Mesenchymal stem cell (in vitro differentiated cells and primary cell): ENCODE data around the gene FAM83F.

Experiments used
- DNase-seq: peaks from one replicate; pipeline ENCODE4 v3.0.0-alpha.2; 2013
- H2AFZ ChIP-seq: one replicate; pipeline ENCODE4 v1.6.1; 2013; ENCODE audit warnings: low read depth, mild to moderate bottlenecking, control low read depth, inconsistent platforms, low read length, moderate library complexity
- H2AK5ac ChIP-seq: 2 replicates; pipeline ENCODE4 v1.6.1; 2013; ENCODE audit warnings: low read length, moderate library complexity, mild to moderate bottlenecking, inconsistent platforms; ENCODE audit not compliant: severe bottlenecking
- H2BK120ac ChIP-seq: one replicate; pipeline ENCODE4 v1.6.1; 2013; ENCODE audit warnings: low read depth, mild to moderate bottlenecking, inconsistent platforms, low read length, moderate library complexity
- H2BK12ac ChIP-seq, 2 experiments: one replicate each; pipeline ENCODE4 v1.6.1; 2013; ENCODE audit warnings: inconsistent platforms in 2 of 2, low read length in 2 of 2, mild to moderate bottlenecking in 2 of 2, moderate library complexity in 2 of 2, control low read depth in 1 of 2
- H2BK15ac ChIP-seq: one replicate; pipeline ENCODE4 v1.6.1; 2013; ENCODE audit warnings: mild to moderate bottlenecking, low read depth, inconsistent platforms; ENCODE audit not compliant: poor library complexity, severe bottlenecking
- H2BK5ac ChIP-seq: 2 replicates; pipeline ENCODE4 v1.6.1; 2013; ENCODE audit warnings: low read depth, mild to moderate bottlenecking, low read length, control low read depth, inconsistent platforms; ENCODE audit not compliant: poor library complexity, severe bottlenecking
- H3K14ac ChIP-seq, 2 experiments: one replicate each; pipeline ENCODE4 v1.6.1; 2013; ENCODE audit warnings: inconsistent platforms in 2 of 2, low read length in 2 of 2, control low read depth in 1 of 2, mild to moderate bottlenecking in 1 of 2, moderate library complexity in 1 of 2
- H3K18ac ChIP-seq, 2 experiments: one replicate each; pipeline ENCODE4 v1.6.1; 2013; ENCODE audit warnings: inconsistent platforms in 2 of 2, low read length in 2 of 2, control low read depth in 1 of 2, low read depth in 1 of 2, mild to moderate bottlenecking in 1 of 2
- H3K23ac ChIP-seq, 2 experiments: one replicate each; pipeline ENCODE4 v1.6.1; 2013; ENCODE audit warnings: inconsistent platforms in 2 of 2, low read length in 2 of 2, mild to moderate bottlenecking in 2 of 2, moderate library complexity in 2 of 2, control low read depth in 1 of 2
- H3K27ac ChIP-seq: 2 replicates; pipeline ENCODE4 v1.5.1; 2013; ENCODE audit warnings: mild to moderate bottlenecking, moderate library complexity, low read length, control low read depth, inconsistent platforms; ENCODE audit not compliant: poor library complexity, severe bottlenecking
- H3K27me3 ChIP-seq, 2 experiments: 2 replicates each; pipeline versions ENCODE4 v1.6.1 to v1.7.0; 2013; ENCODE audit warnings: low read length in 2 of 2, mild to moderate bottlenecking in 2 of 2, moderate library complexity in 2 of 2, control low read depth in 1 of 2, inconsistent platforms in 1 of 2; ENCODE audit not compliant: control insufficient read depth in 1 of 2, insufficient read depth in 1 of 2
- H3K36me3 ChIP-seq, 2 experiments: 2 replicates each; pipeline versions ENCODE4 v1.6.1 to v1.7.0; 2013; ENCODE audit warnings: low read length in 2 of 2, control low read depth in 1 of 2, inconsistent platforms in 1 of 2, low read depth in 1 of 2, mild to moderate bottlenecking in 1 of 2; ENCODE audit not compliant: insufficient read depth in 2 of 2, control insufficient read depth in 1 of 2
- H3K4ac ChIP-seq, 2 experiments: one replicate each; pipeline ENCODE4 v1.6.1; 2013; ENCODE audit warnings: inconsistent platforms in 2 of 2, low read length in 2 of 2, mild to moderate bottlenecking in 2 of 2, moderate library complexity in 2 of 2, control low read depth in 1 of 2, low read depth in 1 of 2
- H3K4me1 ChIP-seq: 2 replicates; pipeline ENCODE4 v1.6.1; 2013; ENCODE audit warnings: low read depth, low read length, control low read depth; ENCODE audit not compliant: control insufficient read depth, insufficient read depth
- H3K4me2 ChIP-seq: 2 replicates; pipeline ENCODE4 v1.6.1; 2013; ENCODE audit warnings: low read length, mild to moderate bottlenecking, inconsistent platforms; ENCODE audit not compliant: poor library complexity, severe bottlenecking
- H3K4me3 ChIP-seq, 2 experiments: 2 replicates each; pipeline versions ENCODE4 v1.5.1 to v1.7.0; 2013; ENCODE audit warnings: low read length in 2 of 2, mild to moderate bottlenecking in 2 of 2, control low read depth in 1 of 2, low read depth in 1 of 2; ENCODE audit not compliant: insufficient read depth in 1 of 2
- H3K79me1 ChIP-seq: replicated peaks from 2 replicates; pipeline ENCODE4 v1.6.1; 2013; ENCODE audit warnings: mild to moderate bottlenecking, control low read depth, low read length, inconsistent platforms; ENCODE audit not compliant: poor library complexity, severe bottlenecking
- H3K9ac ChIP-seq: 2 replicates; pipeline ENCODE4 v1.7.0; 2013; ENCODE audit warnings: mild to moderate bottlenecking, low read length, moderate library complexity
- H3K9me3 ChIP-seq: 2 replicates; pipeline ENCODE4 v1.7.0; 2013; ENCODE audit warnings: mild to moderate bottlenecking, low read length; ENCODE audit not compliant: control insufficient read depth
- H4K8ac ChIP-seq: one replicate; pipeline ENCODE4 v1.6.1; 2013; ENCODE audit warnings: inconsistent platforms, mild to moderate bottlenecking, low read length, moderate library complexity
- H4K91ac ChIP-seq: one replicate; pipeline ENCODE4 v1.6.1; 2013; ENCODE audit warnings: mild to moderate bottlenecking, low read length, inconsistent platforms
- WGBS: methylation state at CpG from one replicate; pipeline ENCODE4 v1.1.7; 2013; ENCODE audit warnings: mixed read lengths; 5-methylcytosine and 5-hydroxymethylcytosine counted together

The FAM83F gene

GRCh38 chr22:40056559-40056958 is 61.8 kb downstream of the FAM83F start:
- H2AK5ac ChIP-seq, result no peak overlapping the region

GRCh38 chr22:40057652-40058051 is 62.9 kb downstream of the FAM83F start:
- peaks cover 1% of the 10 kb centered on the region for H3K4me1 ChIP-seq
- H2AFZ ChIP-seq, result no peak overlapping the region
- no peaks in the 10 kb centered on the region for H3K36me3 ChIP-seq
- H2BK120ac ChIP-seq, result no peak overlapping the region
- peaks cover 28% of the 10 kb centered on the region for H3K79me1 ChIP-seq
- H2BK5ac ChIP-seq, result no peak overlapping the region
- no peak for DNase-seq
- H2BK12ac ChIP-seq, result no peak overlapping the region
- H3K4me3 ChIP-seq, result no peak overlapping the region
- H3K14ac ChIP-seq, result no peak overlapping the region
- H3K9ac ChIP-seq, result no peak overlapping the region
- H3K4ac ChIP-seq, result no peak overlapping the region
- H3K18ac ChIP-seq, result no peak overlapping the region
- no peaks in the 10 kb centered on the region for H3K27me3 ChIP-seq
- no peak overlapping the region for H3K27ac ChIP-seq
- H4K8ac ChIP-seq, result no peak overlapping the region
- no peak overlapping the region for H2BK15ac ChIP-seq
- no peaks in the 10 kb centered on the region for H3K9me3 ChIP-seq
- no peak overlapping the region for H2AK5ac ChIP-seq
- no peak overlapping the region for H3K23ac ChIP-seq
- H4K91ac ChIP-seq, result no peak overlapping the region
- no peak overlapping the region for H3K4me2 ChIP-seq

More at GRCh38 chr22:40056559-40056958, 61.8 kb downstream of the FAM83F start:
- Histone ChIP-seq H3K27ac (no peak overlapping the region), H4K8ac (no peak overlapping the region), H3K4ac (no peak overlapping the region), H3K4me3 (no peak overlapping the region), H3K27me3 (no peaks in the 10 kb centered on the region), H3K23ac (no peak overlapping the region), H3K9ac (no peak overlapping the region), H3K14ac (no peak overlapping the region), H3K4me1 (peaks cover 1% of the 10 kb centered on the region), H2AFZ (no peak overlapping the region), H2BK15ac (no peak overlapping the region), H3K9me3 (no peaks in the 10 kb centered on the region), H3K79me1 (peaks cover 30% of the 10 kb centered on the region), H2BK120ac (no peak overlapping the region), H3K18ac (no peak overlapping the region), H2BK5ac (no peak overlapping the region), H3K4me2 (no peak overlapping the region), H3K36me3 (no peaks in the 10 kb centered on the region), H4K91ac (no peak overlapping the region), H2BK12ac (no peak overlapping the region)
- 83% methylated on average over 2 of the region's 3 CpGs for WGBS
- DNase-seq, result no peak

- peaks cover 28% of the 10 kb centered on the region for H3K79me1 ChIP-seq
- no peak overlapping the region for H2BK15ac ChIP-seq
- no peak overlapping the region for H3K4me2 ChIP-seq
- H3K27ac ChIP-seq, result no peak overlapping the region
- H3K27me3 ChIP-seq, result no peaks in the 10 kb centered on the region
- peaks cover 1% of the 10 kb centered on the region for H3K4me1 ChIP-seq
- H3K23ac ChIP-seq, result no peak overlapping the region
- 77% methylated on average over 5 of the region's 5 CpGs for WGBS
- no peak overlapping the region for H2BK5ac ChIP-seq
- H4K91ac ChIP-seq, result no peak overlapping the region
- no peak overlapping the region for H3K9ac ChIP-seq
- no peak overlapping the region for H3K4me3 ChIP-seq
- H3K9me3 ChIP-seq, result no peaks in the 10 kb centered on the region
- H2BK120ac ChIP-seq, result no peak overlapping the region
- H3K36me3 ChIP-seq, result no peaks in the 10 kb centered on the region
- H3K14ac ChIP-seq, result no peak overlapping the region
- H2AK5ac ChIP-seq, result no peak overlapping the region
- H3K18ac ChIP-seq, result no peak overlapping the region
- no peak overlapping the region for H2BK12ac ChIP-seq
- no peak overlapping the region for H3K4ac ChIP-seq
- no peak overlapping the region for H4K8ac ChIP-seq
- DNase-seq, result no peak
- no peak overlapping the region for H2AFZ ChIP-seq
These were observed 63.5 kb downstream of the FAM83F start for GRCh38 chr22:40058265-40058664.

GRCh38 chr22:40065981-40066380 is 71.2 kb downstream of the FAM83F start:
- no peak overlapping the region for H3K4ac ChIP-seq
- no peak overlapping the region for H3K23ac ChIP-seq
- H3K14ac ChIP-seq, result no peak overlapping the region
- no peak overlapping the region for H3K9ac ChIP-seq
- H3K4me3 ChIP-seq, result no peak overlapping the region
- H3K4me1 ChIP-seq, result no peaks in the 10 kb centered on the region
- WGBS, result 95% methylated on average over 3 of the region's 3 CpGs
- no peak overlapping the region for H3K18ac ChIP-seq
- H3K27me3 ChIP-seq, result no peaks in the 10 kb centered on the region
- no peak overlapping the region for H2BK5ac ChIP-seq
- no peak overlapping the region for H3K27ac ChIP-seq
- H3K4me2 ChIP-seq, result no peak overlapping the region
- no peak overlapping the region for H4K8ac ChIP-seq
- H3K79me1 ChIP-seq, result peaks cover 17% of the 10 kb centered on the region
- H3K9me3 ChIP-seq, result no peaks in the 10 kb centered on the region
- H4K91ac ChIP-seq, result no peak overlapping the region
- H2BK15ac ChIP-seq, result no peak overlapping the region
- H2BK12ac ChIP-seq, result no peak overlapping the region
- no peak overlapping the region for H2AK5ac ChIP-seq
- no peak overlapping the region for H2BK120ac ChIP-seq
- H3K36me3 ChIP-seq, result no peaks in the 10 kb centered on the region
- no peak for DNase-seq
- H2AFZ ChIP-seq, result no peak overlapping the region
